ENCODE data around the gene HMGCS1. TPM values are rescaled to one million over a fixed set of nuclear protein-coding genes. Genes with fewer than 3 reads are reported as not detected.
A peak's percentile ranks its signal among the peaks of the same experiment; 100 is the strongest.

The HMGCS1 gene
- total and polyA plus RNA-seq, 9 of the 15 experiments (the other 6 are each of a cell fraction or from before 2014, with no cell fraction given), result 43.7 to 337 (median 111) TPM

GRCh38 chr5:43268188-43268820 is 44.9 kb downstream of the HMGCS1 start (continued):
- no peak for TF ChIP-seq TAF1 (IDR thresholded peaks at IDR 0.05; ENCODE audit: control insufficient read depth, extremely low read depth, insufficient read depth, low read length, severe bottlenecking)
- no peak for TF ChIP-seq FOXP4 (CRISPR knock-in tag; IDR thresholded peaks at IDR 0.05; ENCODE audit: borderline replicate concordance)
- no peak for TF ChIP-seq ZNF318 (IDR thresholded peaks at IDR 0.05; ENCODE audit: borderline replicate concordance in 1 of 2, low read depth in 1 of 2)
- TF ChIP-seq NR3C1 (CRISPR knock-in tag; IDR thresholded peaks at IDR 0.05), result no peak
- no peak for TF ChIP-seq YY1 (IDR thresholded peaks at IDR 0.05; ENCODE audit: borderline replicate concordance in 1 of 3, control insufficient read depth in 1 of 3, extremely low read depth in 1 of 3, insufficient read depth in 3 of 3, insufficient read length in 1 of 3, insufficient replicate concordance in 2 of 3, low read depth in 1 of 3, low read length in 2 of 3)
- TF ChIP-seq ZNF24 (IDR thresholded peaks at IDR 0.05), result no peak
- TF ChIP-seq CBFA2T2 (conservative IDR thresholded peaks at IDR 0.05), result peak; percentile 65
- no peak for TF ChIP-seq NR1H2 (CRISPR knock-in tag; IDR thresholded peaks at IDR 0.05)
- no peak for TF ChIP-seq HCFC1 (IDR thresholded peaks at IDR 0.05; ENCODE audit: low read depth, low read length)
- peak; percentile 39 for TF ChIP-seq CCNT2 (IDR thresholded peaks at IDR 0.05; ENCODE audit: borderline replicate concordance, extremely low read depth, insufficient read length, low read depth, low read length)
- TF ChIP-seq ZNF584 (CRISPR knock-in tag; IDR thresholded peaks at IDR 0.05; ENCODE audit: low read depth), result no peak
- TF ChIP-seq SAFB (IDR thresholded peaks at IDR 0.05; ENCODE audit: borderline replicate concordance, low read depth, low read length), result no peak
- TF ChIP-seq NFE2 (IDR thresholded peaks at IDR 0.05; ENCODE audit: low read depth), result peak; percentile 86
- no peak for TF ChIP-seq PHTF2 (CRISPR knock-in tag; IDR thresholded peaks at IDR 0.05)
- peak; percentile 82 to 87 for TF ChIP-seq KDM1A (IDR thresholded peaks at IDR 0.05)
